WTC11 (cell line): ENCODE measurements around the gene LHX3. TPM values are rescaled to one million over a fixed set of nuclear protein-coding genes. Genes with fewer than 3 reads are reported as not detected.
A peak's percentile ranks its signal among the peaks of the same experiment; 100 is the strongest.

ENCODE experiments used
- ATAC-seq: fragments of 200-7000 bp; cut with Tn5 transposase; 2 replicates; pipeline ENCODE4 v1.10.0; 2021; ENCODE audit warnings: mild to moderate bottlenecking, moderate library complexity
- CTCF ChIA-PET: fragments of 300-600 bp; sonication (Branson Sonifier 250); formaldehyde crosslinking; loops from one replicate; lab custom pipeline; 2021; ENCODE audit warnings: antibody characterized with exemption; lab: Charles Lee
- POLR2A ChIA-PET: fragments of 350-600 bp; sonication (Branson Sonifier 250); formaldehyde crosslinking; loops from one replicate; lab custom pipeline; 2021; ENCODE audit warnings: antibody characterized with exemption; lab: Charles Lee
- DNase-seq: peaks from one replicate; pipeline ENCODE4 v3.0.0; 2021; ENCODE audit warnings: low spot score
- H3K27ac Mint-ChIP-seq: 2 replicates; pipeline ENCODE4 v1.8.0; 2021; ENCODE audit warnings: mixed read lengths
- H3K27me3 Mint-ChIP-seq: 2 replicates; pipeline ENCODE4 v1.8.0; 2021; ENCODE audit warnings: low read depth, mild to moderate bottlenecking, moderate library complexity, mixed read lengths
- H3K36me3 Mint-ChIP-seq: 2 replicates; pipeline ENCODE4 v1.8.0; 2021; ENCODE audit warnings: mixed read lengths
- H3K4me1 Mint-ChIP-seq: 2 replicates; pipeline ENCODE4 v1.8.0; 2022; ENCODE audit warnings: mixed read lengths
- H3K4me3 Mint-ChIP-seq: 2 replicates; pipeline ENCODE4 v1.8.0; 2021; ENCODE audit warnings: mild to moderate bottlenecking, moderate library complexity, mixed read lengths
- H3K9me3 Mint-ChIP-seq: 2 replicates; pipeline ENCODE4 v1.8.0; 2021; ENCODE audit warnings: mixed read lengths
- CREB1 ChIP-seq: sonication (generic); formaldehyde crosslinking; IDR thresholded peaks from 2 replicates; pipeline ENCODE4 v1.8.0; 2023; ENCODE audit warnings: mild to moderate bottlenecking, missing genetic modification reagents
- ETV6 ChIP-seq: sonication (generic); formaldehyde crosslinking; IDR thresholded peaks from 2 replicates; pipeline ENCODE4 v1.8.1; 2022; ENCODE audit warnings: mild to moderate bottlenecking, missing genetic modification reagents
- FOXP1 ChIP-seq: sonication (generic); formaldehyde crosslinking; IDR thresholded peaks from 2 replicates; pipeline ENCODE4 v1.8.0; 2022; ENCODE audit warnings: missing genetic modification reagents, mild to moderate bottlenecking, moderate library complexity, borderline replicate concordance
- SP1 ChIP-seq: sonication (generic); formaldehyde crosslinking; conservative IDR thresholded peaks from 2 replicates; pipeline ENCODE4 v1.8.1; 2022; ENCODE audit warnings: missing genetic modification reagents
- TEAD1 ChIP-seq: sonication (generic); formaldehyde crosslinking; IDR thresholded peaks from 2 replicates; pipeline ENCODE4 v1.8.0; 2022; ENCODE audit warnings: mild to moderate bottlenecking, missing genetic modification reagents
- ZNF121 ChIP-seq: sonication (generic); formaldehyde crosslinking; IDR thresholded peaks from 2 replicates; pipeline ENCODE4 v1.8.0; 2023; ENCODE audit warnings: missing genetic modification reagents
- ZNF232 ChIP-seq: sonication (generic); formaldehyde crosslinking; IDR thresholded peaks from 2 replicates; pipeline ENCODE4 v1.8.0; 2022; ENCODE audit warnings: mild to moderate bottlenecking, missing genetic modification reagents
- total RNA-seq: library from RNA; stranded (reverse); gene quantifications from 3 replicates; pipeline ENCODE4 v1.2.3, GENCODE V29; 2021
- TF ChIP-seq, protein P1 (sequence below): sonication (generic); formaldehyde crosslinking; IDR thresholded peaks from 2 replicates; pipeline ENCODE4 v1.8.0; 2022; ENCODE audit warnings: mild to moderate bottlenecking, missing genetic modification reagents
- TF ChIP-seq, protein P2 (sequence below): sonication (generic); formaldehyde crosslinking; IDR thresholded peaks from 2 replicates; pipeline ENCODE4 v1.8.1; 2023; ENCODE audit warnings: mild to moderate bottlenecking, missing genetic modification reagents
- TF ChIP-seq, protein P3 (sequence below): sonication (generic); formaldehyde crosslinking; IDR thresholded peaks from 2 replicates; pipeline ENCODE4 v1.8.0; 2023; ENCODE audit warnings: missing genetic modification reagents
- TF ChIP-seq, protein P4 (sequence below): sonication (generic); formaldehyde crosslinking; IDR thresholded peaks from 2 replicates; pipeline ENCODE4 v1.8.0; 2023; ENCODE audit warnings: missing genetic modification reagents, mild to moderate bottlenecking, borderline replicate concordance
- TF ChIP-seq, protein P5 (sequence below): fragments of 200-600 bp; IDR thresholded peaks from 2 replicates; pipeline ENCODE4 v1.8.0; 2022; ENCODE audit warnings: antibody characterized with exemption
- TF ChIP-seq, protein P6 (sequence below): sonication (generic); formaldehyde crosslinking; IDR thresholded peaks from 2 replicates; pipeline ENCODE4 v1.8.0; 2022; ENCODE audit warnings: mild to moderate bottlenecking, missing genetic modification reagents
- TF ChIP-seq, protein P7 (sequence below): sonication (generic); formaldehyde crosslinking; IDR thresholded peaks from 2 replicates; pipeline ENCODE4 v1.8.1; 2023; ENCODE audit warnings: mild to moderate bottlenecking, moderate library complexity, missing genetic modification reagents

The LHX3 gene
- total RNA-seq, 1 experiment from 2014 or later = not detected

DNA sequence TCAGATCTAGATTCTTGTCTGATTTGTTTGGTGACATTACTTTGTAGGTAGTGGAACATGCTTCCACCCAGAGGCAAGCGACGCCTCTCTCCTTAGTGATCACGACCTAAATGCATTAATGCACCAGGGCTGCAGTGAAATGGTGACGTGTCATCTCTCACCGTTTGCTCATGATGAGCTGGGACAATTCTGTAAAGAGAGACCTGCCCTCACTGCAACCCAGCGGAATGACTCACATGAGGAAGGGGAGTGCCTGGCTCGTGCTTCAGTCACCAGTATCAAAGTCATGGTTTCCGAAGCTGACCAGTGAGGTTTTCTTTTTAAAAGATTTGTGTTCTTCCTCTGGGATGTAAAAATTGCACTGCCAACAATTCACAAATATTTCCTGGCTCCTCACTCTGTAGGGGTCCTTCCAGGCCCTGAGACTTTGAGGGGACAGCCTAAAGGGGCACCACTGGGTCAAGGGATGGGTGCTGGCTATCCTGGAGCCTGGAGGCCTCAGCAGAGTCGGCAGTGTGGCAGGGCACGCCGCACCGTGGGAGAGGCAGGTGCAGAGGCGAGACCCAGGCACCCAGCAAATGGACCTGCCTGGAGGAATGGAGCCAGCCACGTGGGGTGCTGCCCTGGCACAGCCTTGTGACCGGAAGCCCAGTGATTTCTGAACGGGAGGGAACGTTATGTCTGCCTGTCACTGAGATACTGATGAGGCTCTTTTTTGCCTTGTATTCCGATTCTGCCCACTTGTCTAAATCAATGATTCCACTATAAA is 23.4 kb upstream of the LHX3 start (continued):
- TF ChIP-seq CREB1 (CRISPR knock-in tag) (no peak), SP1 (CRISPR knock-in tag) (no peak)

DNA sequence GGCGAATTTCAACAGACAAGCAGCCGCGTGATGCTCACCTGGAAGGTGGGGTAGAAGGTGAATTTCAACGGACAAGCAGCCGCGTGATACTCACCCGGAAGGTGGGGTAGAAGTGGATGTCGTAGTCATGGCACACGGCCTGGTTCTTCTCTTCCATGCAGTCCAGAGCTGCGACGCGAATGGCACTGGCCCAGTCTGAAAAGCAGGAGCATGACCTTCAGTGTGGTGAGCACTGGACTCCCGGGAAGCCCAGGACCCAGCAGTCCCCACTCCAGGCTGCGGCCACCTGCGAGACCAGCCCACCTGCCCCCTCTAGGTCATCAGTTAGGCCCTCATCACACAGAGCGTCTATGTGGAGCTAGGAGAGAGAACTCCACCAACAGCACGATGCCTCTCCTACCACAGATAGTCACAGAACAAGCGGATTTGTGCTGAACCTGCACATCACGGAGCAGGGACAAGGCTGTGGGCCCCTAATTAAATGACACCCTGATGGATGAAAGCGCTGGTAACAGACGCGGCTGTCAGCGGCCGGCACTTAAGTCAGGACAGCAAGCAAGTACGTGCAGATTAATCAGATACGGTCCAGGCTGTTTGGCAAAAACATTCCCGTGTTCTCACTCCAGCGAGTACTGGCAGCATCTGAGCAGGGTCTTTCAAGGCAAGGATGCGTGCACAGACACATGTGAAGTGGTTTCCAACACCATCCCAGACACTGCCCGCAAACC is 21.9 kb upstream of the LHX3 start:
- POLR2A ChIA-PET = no interaction called here
- H3K9me3 Mint-ChIP-seq = no peaks in the 10 kb centered on the region
- DNase-seq = no peak
- TF ChIP-seq, protein P1, sequence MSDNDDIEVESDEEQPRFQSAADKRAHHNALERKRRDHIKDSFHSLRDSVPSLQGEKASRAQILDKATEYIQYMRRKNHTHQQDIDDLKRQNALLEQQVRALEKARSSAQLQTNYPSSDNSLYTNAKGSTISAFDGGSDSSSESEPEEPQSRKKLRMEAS = no peak
- TF ChIP-seq FOXP1 = 0 out of 2 replicates have a peak, but pooled peaks have one; percentile 21
- TF ChIP-seq, all 79 proteins: peak for 1
- ATAC-seq = no peak; the same call in 1 of the 2 replicates
- CTCF ChIA-PET = interaction anchor here (0.8 to 2.8 kb wide), 8 partner anchors 15 to 174 kb away, joined by 3 to 9 read pairs (median 3); partner anchors contain the start of gene DNLZ
- peaks cover 17% of the 10 kb centered on the region for H3K36me3 Mint-ChIP-seq
- H3K4me3 Mint-ChIP-seq = no peak overlapping the region
- H3K27me3 Mint-ChIP-seq = no peaks in the 10 kb centered on the region
- H3K27ac Mint-ChIP-seq = peak overlapping the region; percentile 41
- H3K4me1 Mint-ChIP-seq = peaks cover 2% of the 10 kb centered on the region; the same call in 1 of the 2 replicates

DNA sequence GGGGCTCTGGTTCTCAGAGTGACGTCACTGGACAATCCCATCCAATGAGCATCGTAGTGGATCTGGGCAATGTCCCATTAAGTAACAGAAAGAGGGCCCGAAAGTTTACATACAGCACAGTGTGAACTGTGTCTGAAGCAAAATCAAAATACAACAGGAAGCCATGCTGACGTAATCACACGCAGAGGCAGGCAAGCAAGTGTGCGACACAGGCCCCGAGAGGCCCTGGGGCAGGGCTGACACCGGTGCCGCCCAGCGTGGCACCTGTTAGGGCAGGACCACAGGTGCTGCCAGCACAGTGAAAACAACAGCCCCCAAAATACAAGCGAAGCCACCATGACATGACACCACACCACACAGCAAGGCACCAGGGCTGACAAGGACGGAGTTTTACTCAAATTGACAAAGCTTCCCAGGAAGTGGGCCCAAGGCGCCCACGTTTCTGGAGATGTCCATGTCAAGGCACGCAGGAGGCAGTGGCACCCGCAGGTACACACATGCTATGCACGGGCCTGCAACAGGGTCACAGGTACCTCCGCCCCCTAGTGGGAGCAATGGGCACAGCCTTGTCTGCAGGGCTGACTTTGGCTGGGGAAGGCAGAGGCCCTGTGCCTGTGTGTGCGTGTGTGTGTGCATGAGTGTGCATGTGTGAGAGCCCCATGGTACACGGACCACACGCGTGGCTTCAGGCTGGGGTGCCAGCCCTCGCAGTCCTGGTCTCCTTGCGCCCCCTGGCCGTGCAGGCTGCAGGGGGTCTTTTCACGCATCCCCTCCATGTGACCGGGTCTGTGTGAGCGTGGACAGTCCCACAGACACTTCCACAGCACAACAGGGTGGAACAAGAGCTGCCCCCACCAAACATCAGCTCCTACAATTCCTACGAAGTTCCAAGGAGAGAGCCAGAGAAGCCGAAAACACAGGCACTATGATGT is 21.1 kb upstream of the LHX3 start:
- peak overlapping the region; percentile 41 for H3K27ac Mint-ChIP-seq
- peaks cover 2% of the 10 kb centered on the region; the same call in 1 of the 2 replicates for H3K4me1 Mint-ChIP-seq
- DNase-seq (peak; percentile 89), ATAC-seq (peak; percentile 96)
- ChIA-PET CTCF (interaction anchor here (0.8 to 2.8 kb wide), 8 partner anchors 16 to 173 kb away, joined by 3 to 9 read pairs (median 3); partner anchors contain the start of gene DNLZ), POLR2A (interaction anchor here (0.7 kb wide), 1 partner anchor 92 kb away, joined by 3 read pairs; no protein-coding TSS in a partner anchor)
- H3K4me3 Mint-ChIP-seq = no peak overlapping the region
- TF ChIP-seq, protein P2, sequence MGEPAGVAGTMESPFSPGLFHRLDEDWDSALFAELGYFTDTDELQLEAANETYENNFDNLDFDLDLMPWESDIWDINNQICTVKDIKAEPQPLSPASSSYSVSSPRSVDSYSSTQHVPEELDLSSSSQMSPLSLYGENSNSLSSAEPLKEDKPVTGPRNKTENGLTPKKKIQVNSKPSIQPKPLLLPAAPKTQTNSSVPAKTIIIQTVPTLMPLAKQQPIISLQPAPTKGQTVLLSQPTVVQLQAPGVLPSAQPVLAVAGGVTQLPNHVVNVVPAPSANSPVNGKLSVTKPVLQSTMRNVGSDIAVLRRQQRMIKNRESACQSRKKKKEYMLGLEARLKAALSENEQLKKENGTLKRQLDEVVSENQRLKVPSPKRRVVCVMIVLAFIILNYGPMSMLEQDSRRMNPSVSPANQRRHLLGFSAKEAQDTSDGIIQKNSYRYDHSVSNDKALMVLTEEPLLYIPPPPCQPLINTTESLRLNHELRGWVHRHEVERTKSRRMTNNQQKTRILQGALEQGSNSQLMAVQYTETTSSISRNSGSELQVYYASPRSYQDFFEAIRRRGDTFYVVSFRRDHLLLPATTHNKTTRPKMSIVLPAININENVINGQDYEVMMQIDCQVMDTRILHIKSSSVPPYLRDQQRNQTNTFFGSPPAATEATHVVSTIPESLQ (CRISPR knock-in tag) = no peak
- TF ChIP-seq, protein P3, sequence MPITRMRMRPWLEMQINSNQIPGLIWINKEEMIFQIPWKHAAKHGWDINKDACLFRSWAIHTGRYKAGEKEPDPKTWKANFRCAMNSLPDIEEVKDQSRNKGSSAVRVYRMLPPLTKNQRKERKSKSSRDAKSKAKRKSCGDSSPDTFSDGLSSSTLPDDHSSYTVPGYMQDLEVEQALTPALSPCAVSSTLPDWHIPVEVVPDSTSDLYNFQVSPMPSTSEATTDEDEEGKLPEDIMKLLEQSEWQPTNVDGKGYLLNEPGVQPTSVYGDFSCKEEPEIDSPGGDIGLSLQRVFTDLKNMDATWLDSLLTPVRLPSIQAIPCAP (CRISPR knock-in tag) = no peak
- TF ChIP-seq TEAD1 (CRISPR knock-in tag) (no peak), CREB1 (CRISPR knock-in tag) (no peak), ZNF232 (CRISPR knock-in tag) (no peak), ETV6 (no peak), ZNF121 (CRISPR knock-in tag) (no peak)
- TF ChIP-seq, protein P4, sequence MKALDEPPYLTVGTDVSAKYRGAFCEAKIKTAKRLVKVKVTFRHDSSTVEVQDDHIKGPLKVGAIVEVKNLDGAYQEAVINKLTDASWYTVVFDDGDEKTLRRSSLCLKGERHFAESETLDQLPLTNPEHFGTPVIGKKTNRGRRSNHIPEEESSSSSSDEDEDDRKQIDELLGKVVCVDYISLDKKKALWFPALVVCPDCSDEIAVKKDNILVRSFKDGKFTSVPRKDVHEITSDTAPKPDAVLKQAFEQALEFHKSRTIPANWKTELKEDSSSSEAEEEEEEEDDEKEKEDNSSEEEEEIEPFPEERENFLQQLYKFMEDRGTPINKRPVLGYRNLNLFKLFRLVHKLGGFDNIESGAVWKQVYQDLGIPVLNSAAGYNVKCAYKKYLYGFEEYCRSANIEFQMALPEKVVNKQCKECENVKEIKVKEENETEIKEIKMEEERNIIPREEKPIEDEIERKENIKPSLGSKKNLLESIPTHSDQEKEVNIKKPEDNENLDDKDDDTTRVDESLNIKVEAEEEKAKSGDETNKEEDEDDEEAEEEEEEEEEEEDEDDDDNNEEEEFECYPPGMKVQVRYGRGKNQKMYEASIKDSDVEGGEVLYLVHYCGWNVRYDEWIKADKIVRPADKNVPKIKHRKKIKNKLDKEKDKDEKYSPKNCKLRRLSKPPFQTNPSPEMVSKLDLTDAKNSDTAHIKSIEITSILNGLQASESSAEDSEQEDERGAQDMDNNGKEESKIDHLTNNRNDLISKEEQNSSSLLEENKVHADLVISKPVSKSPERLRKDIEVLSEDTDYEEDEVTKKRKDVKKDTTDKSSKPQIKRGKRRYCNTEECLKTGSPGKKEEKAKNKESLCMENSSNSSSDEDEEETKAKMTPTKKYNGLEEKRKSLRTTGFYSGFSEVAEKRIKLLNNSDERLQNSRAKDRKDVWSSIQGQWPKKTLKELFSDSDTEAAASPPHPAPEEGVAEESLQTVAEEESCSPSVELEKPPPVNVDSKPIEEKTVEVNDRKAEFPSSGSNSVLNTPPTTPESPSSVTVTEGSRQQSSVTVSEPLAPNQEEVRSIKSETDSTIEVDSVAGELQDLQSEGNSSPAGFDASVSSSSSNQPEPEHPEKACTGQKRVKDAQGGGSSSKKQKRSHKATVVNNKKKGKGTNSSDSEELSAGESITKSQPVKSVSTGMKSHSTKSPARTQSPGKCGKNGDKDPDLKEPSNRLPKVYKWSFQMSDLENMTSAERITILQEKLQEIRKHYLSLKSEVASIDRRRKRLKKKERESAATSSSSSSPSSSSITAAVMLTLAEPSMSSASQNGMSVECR = no peak
- TF ChIP-seq, protein P5, sequence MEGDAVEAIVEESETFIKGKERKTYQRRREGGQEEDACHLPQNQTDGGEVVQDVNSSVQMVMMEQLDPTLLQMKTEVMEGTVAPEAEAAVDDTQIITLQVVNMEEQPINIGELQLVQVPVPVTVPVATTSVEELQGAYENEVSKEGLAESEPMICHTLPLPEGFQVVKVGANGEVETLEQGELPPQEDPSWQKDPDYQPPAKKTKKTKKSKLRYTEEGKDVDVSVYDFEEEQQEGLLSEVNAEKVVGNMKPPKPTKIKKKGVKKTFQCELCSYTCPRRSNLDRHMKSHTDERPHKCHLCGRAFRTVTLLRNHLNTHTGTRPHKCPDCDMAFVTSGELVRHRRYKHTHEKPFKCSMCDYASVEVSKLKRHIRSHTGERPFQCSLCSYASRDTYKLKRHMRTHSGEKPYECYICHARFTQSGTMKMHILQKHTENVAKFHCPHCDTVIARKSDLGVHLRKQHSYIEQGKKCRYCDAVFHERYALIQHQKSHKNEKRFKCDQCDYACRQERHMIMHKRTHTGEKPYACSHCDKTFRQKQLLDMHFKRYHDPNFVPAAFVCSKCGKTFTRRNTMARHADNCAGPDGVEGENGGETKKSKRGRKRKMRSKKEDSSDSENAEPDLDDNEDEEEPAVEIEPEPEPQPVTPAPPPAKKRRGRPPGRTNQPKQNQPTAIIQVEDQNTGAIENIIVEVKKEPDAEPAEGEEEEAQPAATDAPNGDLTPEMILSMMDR = peak; percentile 81
- TF ChIP-seq, protein P6, sequence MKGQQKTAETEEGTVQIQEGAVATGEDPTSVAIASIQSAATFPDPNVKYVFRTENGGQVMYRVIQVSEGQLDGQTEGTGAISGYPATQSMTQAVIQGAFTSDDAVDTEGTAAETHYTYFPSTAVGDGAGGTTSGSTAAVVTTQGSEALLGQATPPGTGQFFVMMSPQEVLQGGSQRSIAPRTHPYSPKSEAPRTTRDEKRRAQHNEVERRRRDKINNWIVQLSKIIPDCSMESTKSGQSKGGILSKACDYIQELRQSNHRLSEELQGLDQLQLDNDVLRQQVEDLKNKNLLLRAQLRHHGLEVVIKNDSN (CRISPR knock-in tag) = no peak
- TF ChIP-seq, protein P7, sequence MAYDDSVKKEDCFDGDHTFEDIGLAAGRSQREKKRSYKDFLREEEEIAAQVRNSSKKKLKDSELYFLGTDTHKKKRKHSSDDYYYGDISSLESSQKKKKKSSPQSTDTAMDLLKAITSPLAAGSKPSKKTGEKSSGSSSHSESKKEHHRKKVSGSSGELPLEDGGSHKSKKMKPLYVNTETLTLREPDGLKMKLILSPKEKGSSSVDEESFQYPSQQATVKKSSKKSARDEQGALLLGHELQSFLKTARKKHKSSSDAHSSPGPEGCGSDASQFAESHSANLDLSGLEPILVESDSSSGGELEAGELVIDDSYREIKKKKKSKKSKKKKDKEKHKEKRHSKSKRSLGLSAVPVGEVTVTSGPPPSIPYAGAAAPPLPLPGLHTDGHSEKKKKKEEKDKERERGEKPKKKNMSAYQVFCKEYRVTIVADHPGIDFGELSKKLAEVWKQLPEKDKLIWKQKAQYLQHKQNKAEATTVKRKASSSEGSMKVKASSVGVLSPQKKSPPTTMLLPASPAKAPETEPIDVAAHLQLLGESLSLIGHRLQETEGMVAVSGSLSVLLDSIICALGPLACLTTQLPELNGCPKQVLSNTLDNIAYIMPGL (CRISPR knock-in tag) = 0 out of 2 replicates have a peak, but pooled peaks have one; percentile 26
- no peaks in the 10 kb centered on the region for H3K9me3 Mint-ChIP-seq
- H3K36me3 Mint-ChIP-seq = peaks cover 17% of the 10 kb centered on the region
- H3K27me3 Mint-ChIP-seq = no peaks in the 10 kb centered on the region
